A549 (cell line): ENCODE measurements around the gene PLK5. TPM values are rescaled to one million over a fixed set of nuclear protein-coding genes. Genes with fewer than 3 reads are reported as not detected.
"Not testable (repeated sequence)": the region's sequence is repeated elsewhere in the genome, so short reads cannot be mapped to it uniquely, and the experiment has no call there.

Experiments
- ATAC-seq, 2 experiments: fragments of 200-7000 bp in 1 of 2; fragments of >200 bp in 1 of 2; cut with Nextera tagmentation in 1 of 2; cut with Tn5 transposase in 1 of 2; 3 replicates each; pipeline versions ENCODE4 v1.8.0 to v1.9.1; 2018 to 2020; ENCODE audit warnings: mild to moderate bottlenecking in 1 of 2, moderate library complexity in 1 of 2
- CTCF ChIA-PET: fragments of 300-600 bp; sonication (Branson Sonifier 250); formaldehyde crosslinking; extraction: SDS; loops from one replicate; lab custom pipeline; 2021; ENCODE audit warnings: antibody characterized with exemption, inconsistent platforms; lab: Yijun Ruan, JAX
- POLR2A ChIA-PET: fragments of 350-600 bp; formaldehyde crosslinking; extraction: SDS; loops from one replicate; lab custom pipeline; 2021; ENCODE audit warnings: antibody characterized with exemption, inconsistent platforms; lab: Yijun Ruan, JAX
- DNase-seq, 2 experiments: peaks; one replicate each; pipeline versions ENCODE4 v3.0.0 to v3.0.0-alpha.2; 2011 to 2016; ENCODE audit warnings: low read depth in 1 of 2, low spot score in 1 of 2
- FAIRE-seq: peaks from 2 replicates; lab custom pipeline; 2011; peaks lifted over from hg19 to GRCh38; lab: Jason Lieb, UNC
- H3K27ac ChIP-seq, 2 experiments: fragments of >200 bp; sonication (Bioruptor Twin); formaldehyde crosslinking; 3 replicates each; pipeline ENCODE4 v1.5.1; 2016 to 2017
- H3K4me1 ChIP-seq: fragments of >200 bp; sonication (Bioruptor Twin); formaldehyde crosslinking; 3 replicates; pipeline ENCODE4 v1.6.1; 2016
- H3K4me2 ChIP-seq: fragments of >200 bp; sonication (Bioruptor Twin); formaldehyde crosslinking; 3 replicates; pipeline ENCODE4 v1.6.1; 2016
- H3K4me3 ChIP-seq: fragments of >200 bp; sonication (Bioruptor Twin); formaldehyde crosslinking; 3 replicates; pipeline ENCODE4 v1.5.1; 2016
- H3K9me3 ChIP-seq: fragments of >200 bp; sonication (Bioruptor Twin); formaldehyde crosslinking; 3 replicates; pipeline ENCODE4 v1.6.1; 2016
- ATOH8 ChIP-seq: fragments of 250-450 bp; sonication (Bioruptor Pico); IDR thresholded peaks from 2 replicates; pipeline ENCODE4 v1.5.0; 2020; ENCODE audit warnings: low read depth, mild to moderate bottlenecking, moderate library complexity
- CEBPB ChIP-seq, 2 experiments: fragments of >200 bp in 1 of 2; sonication (Bioruptor Twin) in 1 of 2; formaldehyde crosslinking in 1 of 2; IDR thresholded peaks; 2 replicates each; pipeline ENCODE4 v1.6.1; 2012 to 2016
- CHD4 ChIP-seq: fragments of 200-600 bp; sonication (generic); IDR thresholded peaks from 2 replicates; pipeline ENCODE4 v1.6.1; 2016; ENCODE audit warnings: antibody characterized with exemption, mild to moderate bottlenecking, borderline replicate concordance
- E2F6 ChIP-seq: IDR thresholded peaks from 2 replicates; pipeline ENCODE4 v1.6.1; 2012; ENCODE audit warnings: low read depth, borderline replicate concordance
- EHF ChIP-seq: fragments of 250-450 bp; sonication (Bioruptor Pico); IDR thresholded peaks from 2 replicates; pipeline ENCODE4 v1.5.0; 2020; ENCODE audit warnings: mild to moderate bottlenecking
- EHMT2 ChIP-seq: fragments of 200-600 bp; sonication (generic); IDR thresholded peaks from 2 replicates; pipeline ENCODE4 v1.6.1; 2016; ENCODE audit warnings: antibody characterized with exemption, low read depth, mild to moderate bottlenecking, moderate library complexity
- EP300 ChIP-seq, 2 experiments: fragments of >200 bp; sonication (Bioruptor Twin); formaldehyde crosslinking; IDR thresholded peaks; 2 replicates in 1 of 2; 3 replicates in 1 of 2; pipeline ENCODE4 v1.6.1; 2016 to 2017
- FOXS1 ChIP-seq: fragments of 250-450 bp; sonication (Bioruptor Pico); IDR thresholded peaks from 2 replicates; pipeline ENCODE4 v1.5.0; 2020; ENCODE audit warnings: mild to moderate bottlenecking, moderate library complexity
- HEYL ChIP-seq: fragments of 250-450 bp; sonication (Bioruptor Pico); IDR thresholded peaks from 2 replicates; pipeline ENCODE4 v1.8.0; 2021; ENCODE audit warnings: mild to moderate bottlenecking, moderate library complexity
- HMGXB4 ChIP-seq: fragments of 250-450 bp; sonication (Bioruptor Pico); IDR thresholded peaks from 2 replicates; pipeline ENCODE4 v1.5.0; 2021; ENCODE audit warnings: mild to moderate bottlenecking, moderate library complexity, borderline replicate concordance
- HOXB5 ChIP-seq: fragments of 250-450 bp; sonication (Bioruptor Pico); IDR thresholded peaks from 2 replicates; pipeline ENCODE4 v1.5.0; 2020; ENCODE audit warnings: mild to moderate bottlenecking, moderate library complexity
- KDM1A ChIP-seq: fragments of 200-600 bp; sonication (generic); IDR thresholded peaks from 2 replicates; pipeline ENCODE4 v1.6.1; 2016; ENCODE audit warnings: low read depth, mild to moderate bottlenecking
- MAX ChIP-seq: IDR thresholded peaks from 2 replicates; pipeline ENCODE4 v1.6.1; 2012
- MAZ ChIP-seq: fragments of 150-350 bp; IDR thresholded peaks from 2 replicates; pipeline ENCODE4 v1.6.1; 2014; ENCODE audit warnings: antibody characterized with exemption, low read depth, low read length, borderline replicate concordance
- MYC ChIP-seq: IDR thresholded peaks from 2 replicates; pipeline ENCODE4 v1.6.1; 2012; ENCODE audit warnings: mild to moderate bottlenecking, inconsistent platforms, low read length, improper control_type of control experiment, borderline replicate concordance
- NFE2L2 ChIP-seq: fragments of 150-350 bp; conservative IDR thresholded peaks from 2 replicates; pipeline ENCODE4 v1.6.1; 2014; ENCODE audit warnings: low read length
- POLR2A ChIP-seq: IDR thresholded peaks from 2 replicates; pipeline ENCODE4 v1.6.1; 2012; ENCODE audit warnings: mild to moderate bottlenecking, low read length
- REST ChIP-seq: fragments of 200-600 bp; sonication (generic); IDR thresholded peaks from 2 replicates; pipeline ENCODE4 v1.6.1; 2016; ENCODE audit warnings: antibody characterized with exemption, mild to moderate bottlenecking, moderate library complexity
- RNF2 ChIP-seq: fragments of 200-600 bp; sonication (generic); IDR thresholded peaks from 2 replicates; pipeline ENCODE4 v1.6.1; 2016; ENCODE audit warnings: low read depth, mild to moderate bottlenecking, antibody characterized with exemption, moderate library complexity, borderline replicate concordance
- TFCP2L1 ChIP-seq: fragments of 250-450 bp; sonication (Bioruptor Pico); IDR thresholded peaks from 2 replicates; pipeline ENCODE4 v1.5.0; 2021; ENCODE audit warnings: mild to moderate bottlenecking
- TP53 ChIP-seq: fragments of 250-450 bp; sonication (Bioruptor Pico); IDR thresholded peaks from 2 replicates; pipeline ENCODE4 v1.5.0; 2021; ENCODE audit warnings: mild to moderate bottlenecking, moderate library complexity
- USF2 ChIP-seq: fragments of 450-650 bp; IDR thresholded peaks from 2 replicates; pipeline ENCODE4 v1.6.1; 2014; ENCODE audit warnings: antibody characterized with exemption
- ZFP36 ChIP-seq: fragments of 450-650 bp; IDR thresholded peaks from 2 replicates; pipeline ENCODE4 v1.6.1; 2014; ENCODE audit warnings: borderline replicate concordance; ENCODE audit not compliant: partially characterized antibody
- WGBS: methylation state at CpG from one replicate; pipeline ENCODE4 v1.1.6; 2017; ENCODE audit errors: missing lambda C conversion rate; 5-methylcytosine and 5-hydroxymethylcytosine counted together
- polyA plus RNA-seq, 4 experiments: library from polyadenylated mRNA; depleted of rRNA in 3 of 4; stranded (reverse); fragments of >200 nt; fragmentation: RNase III in 1 of 4; extraction: RNeasy Plus Mini Kit Qiagen cat#74134 plus additional on column Dnase treatment in 1 of 4; gene quantifications; 2 replicates in 3 of 4; 3 replicates in 1 of 4; pipeline ENCODE4 v1.2.3, GENCODE V29; 2011 to 2017

PLK5 gene
- polyA plus RNA-seq, 2 of the 4 experiments (the other 2 are of a cell fraction), result not detected

GRCh38 chr19:1534972-1535371, 11.1 kb downstream of the PLK5 start:
- WGBS, result 73% methylated on average over 5 of the region's 14 CpGs
- CTCF ChIA-PET, result interaction anchor here (0.7 to 3.4 kb wide), 4 partner anchors 9 to 291 kb away, joined by 3 to 19 read pairs (median 4); no protein-coding TSS in a partner anchor
- no peak for FAIRE-seq
- DNase-seq, result no peak
- peak in 1 of 2 experiments; percentile 24; a peak in 1 of 6 replicates for ATAC-seq
- H3K4me1 ChIP-seq, result no peaks in the 10 kb centered on the region
- no peak overlapping the region for H3K4me3 ChIP-seq
- no peak overlapping the region for H3K27ac ChIP-seq
- POLR2A ChIA-PET, result no interaction called here
- TF ChIP-seq CHD4 (no peak), KDM1A (no peak), REST (no peak), EHF (CRISPR knock-in tag) (no peak), ZFP36 (no peak)
- TF ChIP-seq, all 56 proteins: peak for 0
- Histone ChIP-seq H3K9me3 (0 out of 3 replicates have a peak, but pooled peaks cover 3% of the 10 kb centered on the region), H3K4me2 (no peak overlapping the region)

GRCh38 chr19:1535699-1536098, 11.8 kb downstream of the PLK5 start:
- H3K4me3 ChIP-seq, FAIRE-seq, H3K4me2 ChIP-seq, H3K27ac ChIP-seq, POLR2A ChIA-PET, H3K4me1 ChIP-seq, DNase-seq, H3K9me3 ChIP-seq, ATAC-seq: not testable (repeated sequence)
- CTCF ChIA-PET, result interaction anchor here (0.7 to 3.4 kb wide), 2 partner anchors 11 to 27 kb away, joined by 3 to 19 read pairs; no protein-coding TSS in a partner anchor
- WGBS, result 66% methylated on average over 6 of the region's 7 CpGs

- POLR2A ChIA-PET, result no interaction called here
- no peak for ATAC-seq
These were observed 15.1 kb downstream of the PLK5 start for GRCh38 chr19:1538978-1539377.

GRCh38 chr19:1539749-1540148, 15.9 kb downstream of the PLK5 start:
- DNase-seq, ATAC-seq, POLR2A ChIA-PET, H3K27ac ChIP-seq, CTCF ChIA-PET, FAIRE-seq, H3K4me2 ChIP-seq, H3K4me1 ChIP-seq, H3K9me3 ChIP-seq, H3K4me3 ChIP-seq: not testable (repeated sequence)
- 85% methylated on average over 11 of the region's 11 CpGs for WGBS

More at GRCh38 chr19:1538978-1539377, 15.1 kb downstream of the PLK5 start:
- CTCF ChIA-PET, result interaction anchor here (0.6 kb wide), 1 partner anchor 93 kb away, joined by 3 read pairs; no protein-coding TSS in a partner anchor
- DNase-seq (no peak), FAIRE-seq (no peak)
- 0 out of 3 replicates have a peak, but pooled peaks cover 3% of the 10 kb centered on the region for H3K9me3 ChIP-seq
- no peak overlapping the region for H3K27ac ChIP-seq
- no peaks in the 10 kb centered on the region for H3K4me1 ChIP-seq
- TF ChIP-seq TFCP2L1 (CRISPR knock-in tag), result no peak
- no peak for TF ChIP-seq HEYL (CRISPR knock-in tag)
- TF ChIP-seq TP53 (CRISPR knock-in tag), result no peak
- no peak for TF ChIP-seq HMGXB4 (CRISPR knock-in tag)
- TF ChIP-seq NFE2L2, result no peak
- no peak for TF ChIP-seq RNF2
- no peak for TF ChIP-seq EP300 (IDR thresholded peaks at IDR 0.05)
- no peak for TF ChIP-seq USF2
- no peak for TF ChIP-seq MAZ
- TF ChIP-seq POLR2A, result no peak
- TF ChIP-seq E2F6, result no peak
- no peak for TF ChIP-seq CEBPB (IDR thresholded peaks at IDR 0.05)
- TF ChIP-seq MAX, result no peak
- TF ChIP-seq FOXS1 (CRISPR knock-in tag), result no peak
- TF ChIP-seq MYC, result no peak
- no peak for TF ChIP-seq ATOH8
- no peak for TF ChIP-seq HOXB5 (CRISPR knock-in tag)
- no peak for TF ChIP-seq EHMT2
- WGBS, result 34% methylated on average over 15 of the region's 15 CpGs
- no peak overlapping the region for H3K4me3 ChIP-seq
- no peak overlapping the region for H3K4me2 ChIP-seq
